CD4-positive, alpha-beta T cell treated with Interleukin-6 at 100 ng/mL for 8 hours (primary cell): Measurements from ENCODE around the gene BAIAP2L2.

ENCODE experiments used
- DNase-seq: peaks from one replicate; pipeline ENCODE4 v3.0.0-alpha.2; 2020; ENCODE audit warnings: mixed read lengths, low spot score

The BAIAP2L2 gene

GRCh38 chr22:38107692-38108515 lies 2.6 kb downstream of the BAIAP2L2 start:
- DNase-seq = no peak

GRCh38 chr22:38106814-38107578 lies 3.5 kb downstream of the BAIAP2L2 start:
- no peak for DNase-seq

- no peak for DNase-seq
Measured at GRCh38 chr22:38104084-38104483, 6.4 kb downstream of the BAIAP2L2 start.

GRCh38 chr22:38103641-38104040 lies 6.8 kb downstream of the BAIAP2L2 start:
- DNase-seq = no peak

- no peak for DNase-seq
Measured at GRCh38 chr22:38098410-38099249, 11.9 kb downstream of the BAIAP2L2 start.

GRCh38 chr22:38097557-38098409 lies 12.7 kb downstream of the BAIAP2L2 start:
- DNase-seq = no peak

GRCh38 chr22:38097058-38097457 lies 13.4 kb downstream of the BAIAP2L2 start:
- no peak for DNase-seq

- DNase-seq = no peak
Measured at GRCh38 chr22:38089474-38089851, 21.0 kb downstream of the BAIAP2L2 start.

GRCh38 chr22:38088629-38089473 lies 21.6 kb downstream of the BAIAP2L2 start:
- no peak for DNase-seq

GRCh38 chr22:38087855-38088254 lies 22.6 kb downstream of the BAIAP2L2 start:
- no peak for DNase-seq

- no peak for DNase-seq
Measured at GRCh38 chr22:38086942-38087341, 23.5 kb downstream of the BAIAP2L2 start.

- no peak for DNase-seq
Measured at GRCh38 chr22:38086001-38086845, 24.3 kb downstream of the BAIAP2L2 start.

- DNase-seq = no peak
Measured at GRCh38 chr22:38085501-38085900, 25.0 kb downstream of the BAIAP2L2 start.

- DNase-seq = no peak
Measured at GRCh38 chr22:38085056-38085455, 25.4 kb downstream of the BAIAP2L2 start.

GRCh38 chr22:38083931-38084631 lies 26.4 kb downstream of the BAIAP2L2 start, which contains the start of gene SLC16A8:
TSS of gene SLC16A8 (minus strand) at chr22:38084184. CDS start at chr22:38082873, 1,311 bp downstream.
- DNase-seq = no peak

- no peak for DNase-seq
Measured at GRCh38 chr22:38082986-38083710, 27.3 kb downstream of the BAIAP2L2 start.

GRCh38 chr22:38081941-38082828 lies 28.3 kb downstream of the BAIAP2L2 start:
- no peak for DNase-seq
